GM18519 (cell line): ENCODE results near the gene DHRS7.
A peak's percentile ranks its signal among the peaks of the same experiment; 100 is the strongest.
"Not testable (repeated sequence)": the region's sequence is repeated elsewhere in the genome, so short reads cannot be mapped to it uniquely, and the experiment has no call there.

Experiments
- ATAC-seq: cut with Tn5 transposase; IDR thresholded peaks from one replicate; pipeline ENCODE4 v1.9.1; 2021; ENCODE audit warnings: mild to moderate bottlenecking, moderate library complexity; ENCODE audit not compliant: unreplicated experiment, low FRiP score

DHRS7 gene

GRCh38 chr14:60153991-60154390, 11.2 kb downstream of the DHRS7 start:
- ATAC-seq, result no peak

GRCh38 chr14:60151715-60152114, 13.5 kb downstream of the DHRS7 start:
- ATAC-seq, result peak; percentile 65

- ATAC-seq, result no peak
Observed at GRCh38 chr14:60134702-60135101, 30.5 kb downstream of the DHRS7 start.

- no peak for ATAC-seq
Observed at GRCh38 chr14:60133487-60133886, 31.7 kb downstream of the DHRS7 start.

- ATAC-seq, result no peak
Observed at GRCh38 chr14:60125918-60126317, 39.3 kb downstream of the DHRS7 start.

GRCh38 chr14:60116181-60116580, 49.0 kb downstream of the DHRS7 start:
- ATAC-seq, result no peak

GRCh38 chr14:60114881-60115280, 50.3 kb downstream of the DHRS7 start:
- ATAC-seq, result no peak

GRCh38 chr14:60111732-60112131, 53.5 kb downstream of the DHRS7 start:
- ATAC-seq, result no peak

GRCh38 chr14:60107477-60107876, 57.7 kb downstream of the DHRS7 start:
- ATAC-seq, result no peak

GRCh38 chr14:60106339-60106738, 58.9 kb downstream of the DHRS7 start:
- ATAC-seq, result no peak

GRCh38 chr14:60102389-60102788, 62.8 kb downstream of the DHRS7 start:
- no peak for ATAC-seq

GRCh38 chr14:60101786-60102185, 63.4 kb downstream of the DHRS7 start:
- ATAC-seq, result no peak

GRCh38 chr14:60099855-60100254, 65.3 kb downstream of the DHRS7 start:
- ATAC-seq, result not testable (repeated sequence)

GRCh38 chr14:60097974-60098373, 67.2 kb downstream of the DHRS7 start:
- ATAC-seq, result no peak

- ATAC-seq, result no peak
Observed at GRCh38 chr14:60095781-60096450, 69.3 kb downstream of the DHRS7 start.

- ATAC-seq, result no peak
Observed at GRCh38 chr14:60095231-60095630, 70.0 kb downstream of the DHRS7 start.

- ATAC-seq, result no peak
Observed at GRCh38 chr14:60094306-60094897, 70.8 kb downstream of the DHRS7 start.
